GM10266 (cell line): Measurements from ENCODE around the gene UVRAG.

ENCODE experiments used
- DNase-seq: peaks from one replicate; pipeline ENCODE4 v3.0.0; 2012; ENCODE audit errors: extremely low spot score
- CTCF ChIP-seq: IDR thresholded peaks from 2 replicates; pipeline ENCODE4 v1.5.1; 2012; ENCODE audit warnings: mild to moderate bottlenecking, low read depth; ENCODE audit not compliant: control insufficient read depth, insufficient read depth; ENCODE audit errors: missing control alignments

Gene UVRAG

GRCh38 chr11:75934851-75935250 is 119.8 kb downstream of the UVRAG start:
- no peak for TF ChIP-seq CTCF
- no peak for DNase-seq

GRCh38 chr11:75938543-75938942 is 123.5 kb downstream of the UVRAG start:
- DNase-seq, result no peak
- no peak for TF ChIP-seq CTCF

GRCh38 chr11:75939516-75939915 is 124.5 kb downstream of the UVRAG start:
- DNase-seq, result no peak
- TF ChIP-seq CTCF, result no peak

GRCh38 chr11:75939992-75940391 is 125.0 kb downstream of the UVRAG start:
- TF ChIP-seq CTCF, result no peak
- no peak for DNase-seq

- TF ChIP-seq CTCF, result no peak
- DNase-seq, result no peak
Measured at GRCh38 chr11:75940911-75941310, 125.9 kb downstream of the UVRAG start.

- TF ChIP-seq CTCF, result no peak
- no peak for DNase-seq
Measured at GRCh38 chr11:75944515-75944914, 129.5 kb downstream of the UVRAG start.

- no peak for DNase-seq
Measured at GRCh38 chr11:75945446-75945845, 130.4 kb downstream of the UVRAG start.

More at GRCh38 chr11:75945446-75945845, 130.4 kb downstream of the UVRAG start:
- no peak for TF ChIP-seq CTCF
